Urothelium cell line (cell line): Measurements from ENCODE around the gene CDKAL1.

Source experiments
- DNase-seq: peaks from one replicate; pipeline ENCODE4 v3.0.0; 2011; ENCODE audit warnings: low spot score, mixed read lengths
- FAIRE-seq: peaks from 2 replicates; lab custom pipeline; 2011; peaks lifted over from hg19 to GRCh38; lab: Jason Lieb, UNC

CDKAL1 gene

GRCh38 chr6:20773822-20774221 lies 239.6 kb downstream of the CDKAL1 start:
- FAIRE-seq = no peak
- no peak for DNase-seq

- no peak for FAIRE-seq
- DNase-seq = no peak
Measured at GRCh38 chr6:20775981-20776380, 241.7 kb downstream of the CDKAL1 start.

GRCh38 chr6:20777801-20778200 lies 243.5 kb downstream of the CDKAL1 start:
- FAIRE-seq = no peak
- no peak for DNase-seq

- no peak for DNase-seq
- FAIRE-seq = no peak
Measured at GRCh38 chr6:20778459-20778858, 244.2 kb downstream of the CDKAL1 start.

GRCh38 chr6:20778912-20779311 lies 244.7 kb downstream of the CDKAL1 start:
- FAIRE-seq (no peak), DNase-seq (no peak)

GRCh38 chr6:20789162-20789561 lies 254.9 kb downstream of the CDKAL1 start:
- DNase-seq = no peak

GRCh38 chr6:20790032-20790791 lies 256.0 kb downstream of the CDKAL1 start:
- FAIRE-seq (no peak), DNase-seq (no peak)

More at GRCh38 chr6:20789162-20789561, 254.9 kb downstream of the CDKAL1 start:
- no peak for FAIRE-seq

GRCh38 chr6:20791074-20791473 lies 256.8 kb downstream of the CDKAL1 start:
- DNase-seq = no peak
- no peak for FAIRE-seq

- no peak for DNase-seq
- no peak for FAIRE-seq
Measured at GRCh38 chr6:20791944-20792343, 257.7 kb downstream of the CDKAL1 start.

GRCh38 chr6:20793174-20793573 lies 258.9 kb downstream of the CDKAL1 start:
- no peak for FAIRE-seq
- DNase-seq = no peak

GRCh38 chr6:20797597-20797996 lies 263.3 kb downstream of the CDKAL1 start:
- DNase-seq (no peak), FAIRE-seq (no peak)

GRCh38 chr6:20800229-20800628 lies 266.0 kb downstream of the CDKAL1 start:
- FAIRE-seq = no peak
- DNase-seq = no peak

GRCh38 chr6:20800653-20801052 lies 266.4 kb downstream of the CDKAL1 start:
- DNase-seq (no peak), FAIRE-seq (no peak)

- DNase-seq = no peak
- FAIRE-seq = no peak
Measured at GRCh38 chr6:20801595-20801994, 267.3 kb downstream of the CDKAL1 start.

- FAIRE-seq (no peak), DNase-seq (no peak)
Measured at GRCh38 chr6:20802596-20802995, 268.3 kb downstream of the CDKAL1 start.

- no peak for FAIRE-seq
- no peak for DNase-seq
Measured at GRCh38 chr6:20805021-20805420, 270.8 kb downstream of the CDKAL1 start.

GRCh38 chr6:20806669-20807068 lies 272.4 kb downstream of the CDKAL1 start:
- DNase-seq (no peak), FAIRE-seq (no peak)

GRCh38 chr6:20808439-20808838 lies 274.2 kb downstream of the CDKAL1 start:
- no peak for FAIRE-seq
- no peak for DNase-seq

- no peak for DNase-seq
Measured at GRCh38 chr6:20808924-20809323, 274.7 kb downstream of the CDKAL1 start.

GRCh38 chr6:20810727-20811108 lies 276.5 kb downstream of the CDKAL1 start:
- DNase-seq (no peak), FAIRE-seq (no peak)

More at GRCh38 chr6:20808924-20809323, 274.7 kb downstream of the CDKAL1 start:
- FAIRE-seq = no peak

- FAIRE-seq (no peak), DNase-seq (peak; percentile 73)
Measured at GRCh38 chr6:20811109-20811761, 277.0 kb downstream of the CDKAL1 start.

- FAIRE-seq = no peak
Measured at GRCh38 chr6:20812776-20813175, 278.5 kb downstream of the CDKAL1 start.

More at GRCh38 chr6:20812776-20813175, 278.5 kb downstream of the CDKAL1 start:
- no peak for DNase-seq
